B cell (primary cell): ENCODE data around the gene COX7B. TPM values are rescaled to one million over a fixed set of nuclear protein-coding genes. Genes with fewer than 3 reads are reported as not detected.

Source experiments
- ATAC-seq: fragments of 200-7000 bp; cut with Tn5 transposase; one replicate; pipeline ENCODE4 v1.10.0; 2021; ENCODE audit warnings: low read depth, mild to moderate bottlenecking, moderate number of reproducible peaks, moderate library complexity
- CTCF ChIA-PET: fragments of 350-600 bp; sonication (Branson Sonifier 250); formaldehyde crosslinking; loops from one replicate; lab custom pipeline; 2021; ENCODE audit warnings: antibody characterized with exemption, inconsistent platforms; lab: Charles Lee
- POLR2A ChIA-PET: fragments of 350-600 bp; sonication (Branson Sonifier 250); formaldehyde crosslinking; loops from one replicate; lab custom pipeline; 2021; ENCODE audit warnings: antibody characterized with exemption; lab: Charles Lee
- DNase-seq: peaks from one replicate; pipeline ENCODE4 v3.0.0; 2013
- H2AFZ ChIP-seq: 2 replicates; pipeline ENCODE4 v1.6.1; 2012; ENCODE audit warnings: mild to moderate bottlenecking, low read depth, low read length; ENCODE audit not compliant: insufficient read depth, poor library complexity, severe bottlenecking
- H3K27ac ChIP-seq, 2 donors: 1 replicate in 1 of 2; 2 replicates in 1 of 2; pipeline ENCODE4 v1.5.1; 2012 to 2013; ENCODE audit warnings: low read length in 2 of 2, mild to moderate bottlenecking in 2 of 2, moderate library complexity in 1 of 2
- H3K27me3 ChIP-seq, 4 experiments: fragments of 200-600 bp in 1 of 4; sonication (generic) in 1 of 4; replicated peaks in 1 of 4; 1 replicate in 2 of 4; 2 replicates in 2 of 4; pipeline versions ENCODE4 v1.6.1 to v1.7.0; 2013 to 2016; ENCODE audit warnings: low read length in 3 of 4, mild to moderate bottlenecking in 2 of 4, mixed read lengths in 1 of 4, moderate library complexity in 1 of 4; ENCODE audit not compliant: insufficient read depth in 4 of 4, control insufficient read depth in 3 of 4; ENCODE audit errors: control extremely low read depth in 1 of 4
- H3K36me3 ChIP-seq, 2 experiments: replicated peaks in 1 of 2; 1 replicate in 1 of 2; 2 replicates in 1 of 2; pipeline versions ENCODE4 v1.6.1 to v1.7.1; 2013; ENCODE audit warnings: low read length in 1 of 2; ENCODE audit not compliant: insufficient read depth in 2 of 2, control insufficient read depth in 1 of 2; ENCODE audit errors: control extremely low read depth in 1 of 2, extremely low read depth in 1 of 2
- H3K4me1 ChIP-seq, 2 donors: fragments of 200-600 bp in 1 of 2; sonication (generic) in 1 of 2; 1 replicate in 1 of 2; 2 replicates in 1 of 2; pipeline versions ENCODE4 v1.5.1 to v1.6.1; 2013 to 2017; ENCODE audit warnings: low read length in 2 of 2; ENCODE audit not compliant: control insufficient read depth in 2 of 2, insufficient read depth in 2 of 2
- H3K4me2 ChIP-seq: replicated peaks from 2 replicates; pipeline ENCODE3; 2012; ENCODE audit warnings: mild to moderate bottlenecking, low read depth, low read length; ENCODE audit not compliant: poor library complexity, severe bottlenecking
- H3K4me3 ChIP-seq, 5 experiments: fragments of 200-600 bp in 1 of 5; sonication (generic) in 1 of 5; 1 replicate in 3 of 5; 2 replicates in 2 of 5; pipeline versions ENCODE4 v1.5.1 to v1.7.0; 2011 to 2016; ENCODE audit warnings: low read length in 4 of 5, mild to moderate bottlenecking in 4 of 5, low read depth in 2 of 5, control low read depth in 1 of 5, moderate library complexity in 1 of 5; ENCODE audit not compliant: insufficient read depth in 1 of 5; ENCODE audit errors: control extremely low read depth in 1 of 5, extremely low read depth in 1 of 5
- H3K79me2 ChIP-seq: fragments of 200-600 bp; sonication (generic); one replicate; pipeline ENCODE4 v1.6.0; 2016; ENCODE audit warnings: low read length; ENCODE audit not compliant: control insufficient read depth, insufficient read depth
- H3K9ac ChIP-seq: fragments of 200-600 bp; sonication (generic); 2 replicates; pipeline ENCODE4 v1.6.1; 2017; ENCODE audit warnings: mild to moderate bottlenecking, low read length, moderate library complexity
- H3K9me3 ChIP-seq, 3 donors: one replicate each; pipeline versions ENCODE4 v1.6.1 to v1.7.1; 2013; ENCODE audit warnings: low read length in 2 of 3; ENCODE audit not compliant: control insufficient read depth in 2 of 3, insufficient read depth in 1 of 3; ENCODE audit errors: control extremely low read depth in 1 of 3
- H4K20me1 ChIP-seq: 2 replicates; pipeline ENCODE4 v1.6.0; 2012; ENCODE audit warnings: mild to moderate bottlenecking, low read length; ENCODE audit not compliant: insufficient read depth, control insufficient read depth, poor library complexity, severe bottlenecking
- H3K27ac Mint-ChIP-seq: one replicate; pipeline ENCODE4 v1.8.0; 2021; ENCODE audit warnings: mixed read lengths
- H3K27me3 Mint-ChIP-seq: one replicate; pipeline ENCODE4 v1.8.0; 2021; ENCODE audit warnings: mixed read lengths
- H3K4me1 Mint-ChIP-seq: one replicate; pipeline ENCODE4 v1.8.0; 2021; ENCODE audit warnings: mixed read lengths
- H3K4me3 Mint-ChIP-seq: one replicate; pipeline ENCODE4 v1.8.0; 2021; ENCODE audit warnings: mixed read lengths
- H3K9me3 Mint-ChIP-seq: one replicate; pipeline ENCODE4 v1.8.0; 2022; ENCODE audit warnings: mixed read lengths; ENCODE audit not compliant: insufficient read depth
- EZH2 ChIP-seq: IDR thresholded peaks from 2 replicates; pipeline ENCODE4 v1.6.1; 2012; ENCODE audit warnings: borderline replicate concordance, low read depth, mild to moderate bottlenecking, moderate library complexity, low read length; ENCODE audit not compliant: insufficient read depth, poor library complexity, severe bottlenecking
- WGBS: methylation state at CpG from one replicate; pipeline ENCODE4 v1.1.5; 2013; ENCODE audit warnings: missing lambda C conversion rate; ENCODE audit not compliant: insufficient coverage; 5-methylcytosine and 5-hydroxymethylcytosine counted together
- intact Hi-C: fragments of 100-400 bp; cut with micrococcal nuclease; formaldehyde crosslinking; loops from one replicate; pipeline ENCODE4 v1.10.0; 2022
- polyA plus RNA-seq: library from polyadenylated mRNA; depleted of rRNA; stranded (reverse); fragments of >200 nt; gene quantifications from 2 replicates; pipeline ENCODE4 v1.2.3, GENCODE V29; 2012
- total RNA-seq, 2 donors: library from RNA; stranded (reverse); fragments of 120-200 nt in 1 of 2; gene quantifications; 1 replicate in 1 of 2; 2 replicates in 1 of 2; pipeline versions ENCODE4 v1.2.3 to v1.2.4, GENCODE V29; 2013 to 2022
- TF ChIP-seq, protein P1 (sequence below): fragments of 200-600 bp; IDR thresholded peaks from one replicate; pipeline ENCODE4 v1.8.0; 2022; ENCODE audit warnings: antibody characterized with exemption, mild to moderate bottlenecking

COX7B gene
- total and polyA plus RNA-seq, 2 donors (not counting 1 experiment from before 2014, with no cell fraction given): 91.1 to 352 TPM

- H3K27ac ChIP-seq: no peak overlapping the region
- Mint-ChIP-seq H3K27me3 (no peaks in the 10 kb centered on the region), H3K27ac (no peak overlapping the region), H3K4me1 (peaks cover 6% of the 10 kb centered on the region), H3K4me3 (no peak overlapping the region), H3K9me3 (no peaks in the 10 kb centered on the region)
- no peak overlapping the region for H3K9ac ChIP-seq
- no peaks in the 10 kb centered on the region for H3K9me3 ChIP-seq
- ChIA-PET POLR2A (no interaction called here), CTCF (no interaction called here)
- intact Hi-C loops: no loop called here
- H4K20me1 ChIP-seq: no peaks in the 10 kb centered on the region
- H3K4me1 ChIP-seq: no peaks in the 10 kb centered on the region
- TF ChIP-seq, protein P1, sequence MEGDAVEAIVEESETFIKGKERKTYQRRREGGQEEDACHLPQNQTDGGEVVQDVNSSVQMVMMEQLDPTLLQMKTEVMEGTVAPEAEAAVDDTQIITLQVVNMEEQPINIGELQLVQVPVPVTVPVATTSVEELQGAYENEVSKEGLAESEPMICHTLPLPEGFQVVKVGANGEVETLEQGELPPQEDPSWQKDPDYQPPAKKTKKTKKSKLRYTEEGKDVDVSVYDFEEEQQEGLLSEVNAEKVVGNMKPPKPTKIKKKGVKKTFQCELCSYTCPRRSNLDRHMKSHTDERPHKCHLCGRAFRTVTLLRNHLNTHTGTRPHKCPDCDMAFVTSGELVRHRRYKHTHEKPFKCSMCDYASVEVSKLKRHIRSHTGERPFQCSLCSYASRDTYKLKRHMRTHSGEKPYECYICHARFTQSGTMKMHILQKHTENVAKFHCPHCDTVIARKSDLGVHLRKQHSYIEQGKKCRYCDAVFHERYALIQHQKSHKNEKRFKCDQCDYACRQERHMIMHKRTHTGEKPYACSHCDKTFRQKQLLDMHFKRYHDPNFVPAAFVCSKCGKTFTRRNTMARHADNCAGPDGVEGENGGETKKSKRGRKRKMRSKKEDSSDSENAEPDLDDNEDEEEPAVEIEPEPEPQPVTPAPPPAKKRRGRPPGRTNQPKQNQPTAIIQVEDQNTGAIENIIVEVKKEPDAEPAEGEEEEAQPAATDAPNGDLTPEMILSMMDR: no peak
- no peak for TF ChIP-seq EZH2
- DNase-seq: no peak
- H3K79me2 ChIP-seq: peaks cover 17% of the 10 kb centered on the region
- WGBS: no CpG with 5 or more reads among the region's 2 CpGs
- H3K4me3 ChIP-seq: no peak overlapping the region
- ATAC-seq: no peak
- no peaks in the 10 kb centered on the region for H3K36me3 ChIP-seq
- no peak overlapping the region for H3K4me2 ChIP-seq
- H2AFZ ChIP-seq: no peak overlapping the region
- no peaks in the 10 kb centered on the region for H3K27me3 ChIP-seq
Measured at GRCh38 chrX:77949840-77950239, 50.6 kb downstream of the COX7B start.

GRCh38 chrX:77952173-77952572 lies 52.9 kb downstream of the COX7B start:
- H3K27ac Mint-ChIP-seq: no peak overlapping the region
- H3K4me1 ChIP-seq: no peaks in the 10 kb centered on the region
- ATAC-seq: no peak
- TF ChIP-seq, protein P1: no peak
- TF ChIP-seq EZH2: no peak
- no peaks in the 10 kb centered on the region for H4K20me1 ChIP-seq
- H3K9ac ChIP-seq: no peak overlapping the region
- no peaks in the 10 kb centered on the region for H3K27me3 ChIP-seq
- no peak overlapping the region for H2AFZ ChIP-seq
- ChIA-PET CTCF (no interaction called here), POLR2A (no interaction called here)
- no peak overlapping the region for H3K4me2 ChIP-seq
- H3K79me2 ChIP-seq: no peaks in the 10 kb centered on the region
- H3K4me3 ChIP-seq: no peak overlapping the region
- DNase-seq: no peak
- WGBS: no CpG with 5 or more reads among the region's 1 CpG
- H3K4me3 Mint-ChIP-seq: no peak overlapping the region
- H3K36me3 ChIP-seq: no peaks in the 10 kb centered on the region
- intact Hi-C loops: no loop called here
- H3K9me3 ChIP-seq: no peaks in the 10 kb centered on the region
- no peaks in the 10 kb centered on the region for H3K9me3 Mint-ChIP-seq
- peaks cover 6% of the 10 kb centered on the region for H3K4me1 Mint-ChIP-seq
- H3K27ac ChIP-seq: no peak overlapping the region
- H3K27me3 Mint-ChIP-seq: no peaks in the 10 kb centered on the region
